Mucosa of rectum (tissue), 2 donors: ENCODE measurements around the gene ALDH3B1.

Experiments
- H3K27ac ChIP-seq, 2 donors: one replicate each; pipeline ENCODE4 v1.7.0; 2013; ENCODE audit warnings: inconsistent platforms in 2 of 2, low read depth in 2 of 2, low read length in 2 of 2
- H3K27me3 ChIP-seq, 2 donors: one replicate each; pipeline ENCODE4 v1.7.0; 2013; ENCODE audit warnings: low read length in 2 of 2; ENCODE audit not compliant: control insufficient read depth in 2 of 2, insufficient read depth in 2 of 2
- H3K36me3 ChIP-seq, 2 donors: one replicate each; pipeline ENCODE4 v1.7.0; 2013; ENCODE audit warnings: low read length in 2 of 2; ENCODE audit not compliant: control insufficient read depth in 2 of 2, insufficient read depth in 2 of 2
- H3K4me1 ChIP-seq, 2 donors: one replicate each; pipeline ENCODE4 v1.7.0; 2013; ENCODE audit warnings: low read length in 2 of 2, mild to moderate bottlenecking in 1 of 2; ENCODE audit not compliant: control insufficient read depth in 2 of 2, insufficient read depth in 2 of 2
- H3K4me3 ChIP-seq, 2 donors: one replicate each; pipeline ENCODE4 v1.7.0; 2013; ENCODE audit warnings: low read length in 2 of 2
- H3K9ac ChIP-seq, 2 donors: one replicate each; pipeline ENCODE4 v1.7.0; 2013; ENCODE audit warnings: low read length in 2 of 2, low read depth in 1 of 2, mild to moderate bottlenecking in 1 of 2
- H3K9me3 ChIP-seq, 2 donors: one replicate each; pipeline ENCODE4 v1.7.0; 2013; ENCODE audit warnings: low read length in 2 of 2; ENCODE audit not compliant: control insufficient read depth in 2 of 2
- donor health status: healthy.
- donor health status: Normal muscosa, but diverticular disease.

Gene ALDH3B1

GRCh38 chr11:68074584-68075352 lies 64.6 kb downstream of the ALDH3B1 start:
- Histone ChIP-seq H3K36me3 (peaks cover 38 to 40% of the 10 kb centered on the region in 2 donors), H3K4me1 (no peaks in the 10 kb centered on the region), H3K27me3 (no peaks in the 10 kb centered on the region), H3K9ac (no peak overlapping the region), H3K4me3 (no peak overlapping the region), H3K9me3 (no peaks in the 10 kb centered on the region), H3K27ac (no peak overlapping the region)

GRCh38 chr11:68076371-68077042 lies 66.4 kb downstream of the ALDH3B1 start:
- H3K9me3 ChIP-seq, result no peaks in the 10 kb centered on the region
- no peak overlapping the region for H3K4me3 ChIP-seq
- H3K4me1 ChIP-seq, result no peaks in the 10 kb centered on the region
- no peak overlapping the region for H3K27ac ChIP-seq
- peaks cover 31 to 39% of the 10 kb centered on the region in 2 donors for H3K36me3 ChIP-seq
- H3K27me3 ChIP-seq, result no peaks in the 10 kb centered on the region
- H3K9ac ChIP-seq, result no peak overlapping the region

DNA sequence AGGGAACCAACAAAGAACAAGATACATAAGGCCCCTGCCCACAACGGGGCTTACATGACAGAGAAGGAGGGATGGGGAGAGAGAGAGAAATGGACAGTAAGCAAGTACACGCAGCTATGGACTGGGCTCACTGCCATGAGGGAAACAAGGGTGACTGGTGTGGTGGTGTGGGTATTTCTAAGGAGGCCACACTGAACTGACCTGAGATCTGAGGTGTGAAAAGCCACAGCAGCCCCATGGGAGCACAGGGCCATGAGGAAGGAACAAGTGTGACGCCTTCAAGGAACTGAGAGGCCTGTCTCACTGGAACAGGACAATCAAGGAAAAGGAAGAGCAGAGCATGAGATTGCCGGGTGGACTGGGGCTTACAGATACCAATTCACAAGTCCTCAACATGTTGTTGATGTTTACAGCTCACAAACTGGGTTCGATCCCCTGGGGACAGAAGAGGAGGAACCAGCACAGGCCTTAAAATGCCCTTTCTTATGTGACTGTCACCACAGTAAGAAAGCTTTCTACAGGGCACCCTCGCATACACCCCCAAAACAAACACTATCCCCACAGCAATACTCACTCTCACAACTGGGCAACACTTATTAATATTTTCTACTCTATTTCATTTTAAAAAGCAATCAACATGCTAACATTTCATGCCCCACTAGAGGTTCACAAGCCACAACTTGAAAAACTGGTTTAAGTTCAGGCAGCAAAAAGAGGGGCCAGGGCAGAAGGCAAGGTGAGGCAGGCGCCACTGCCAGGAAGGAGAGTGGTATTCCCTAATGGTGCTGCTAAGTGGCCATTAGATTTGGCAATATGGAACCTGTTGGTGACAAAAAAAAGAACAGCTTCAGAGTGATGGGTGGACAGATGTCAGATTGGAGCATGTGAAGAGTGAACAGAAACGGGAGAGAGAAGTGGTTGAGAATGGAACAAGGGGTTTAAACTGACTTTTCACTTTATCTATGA lies 67.8 kb downstream of the ALDH3B1 start:
- no peaks in the 10 kb centered on the region for H3K4me1 ChIP-seq
- no peak overlapping the region for H3K4me3 ChIP-seq
- H3K9me3 ChIP-seq, result no peaks in the 10 kb centered on the region
- H3K9ac ChIP-seq, result no peak overlapping the region
- H3K36me3 ChIP-seq, result peaks cover 33 to 36% of the 10 kb centered on the region in 2 donors
- H3K27me3 ChIP-seq, result no peaks in the 10 kb centered on the region
- H3K27ac ChIP-seq, result no peak overlapping the region
